Muscle of leg (tissue), 11 donors: ENCODE results near the gene POU2AF3. TPM values are rescaled to one million over a fixed set of nuclear protein-coding genes. Genes with fewer than 3 reads are reported as not detected.
"Not testable (repeated sequence)": the region's sequence is repeated elsewhere in the genome, so short reads cannot be mapped to it uniquely, and the experiment has no call there.

Experiments used
- DNase-seq: peaks from one replicate; pipeline ENCODE4 v3.0.0; 2013
- H3K27ac ChIP-seq: one replicate; pipeline ENCODE4 v1.5.1; 2013; ENCODE audit warnings: mild to moderate bottlenecking, low read length, control low read depth
- H3K27me3 ChIP-seq: one replicate; pipeline ENCODE4 v1.6.1; 2013; ENCODE audit warnings: low read length; ENCODE audit not compliant: control insufficient read depth, insufficient read depth
- H3K36me3 ChIP-seq: one replicate; pipeline ENCODE4 v1.6.1; 2013; ENCODE audit warnings: low read length; ENCODE audit not compliant: control insufficient read depth, insufficient read depth
- H3K4me1 ChIP-seq: one replicate; pipeline ENCODE4 v1.6.1; 2013; ENCODE audit warnings: low read length; ENCODE audit not compliant: control insufficient read depth, insufficient read depth
- H3K4me3 ChIP-seq: one replicate; pipeline ENCODE4 v1.5.1; 2013; ENCODE audit warnings: low read length, control low read depth
- H3K9me3 ChIP-seq: replicated peaks from 2 replicates; pipeline ENCODE4 v1.6.1; 2013; ENCODE audit warnings: low read depth, low read length; ENCODE audit not compliant: control insufficient read depth
- WGBS: methylation state at CpG from one replicate; pipeline ENCODE4 v1.1.5; 2013; ENCODE audit warnings: missing lambda C conversion rate; ENCODE audit not compliant: insufficient coverage; 5-methylcytosine and 5-hydroxymethylcytosine counted together
- polyA plus RNA-seq, 8 donors: library from polyadenylated mRNA; unstranded; fragments of 120-200 nt; gene quantifications; one replicate each; pipeline versions ENCODE4 v1.2.1 to v1.2.3, GENCODE V29; 2013; ENCODE audit warnings: inconsistent platforms in 1 of 8, low replicate concordance in 1 of 8; ENCODE audit not compliant: insufficient read length in 8 of 8, insufficient read depth in 1 of 8
- total RNA-seq: library from RNA; stranded (reverse); fragments of 120-200 nt; gene quantifications from one replicate; pipeline ENCODE4 v1.2.4, GENCODE V29; 2013

Gene POU2AF3
- total and polyA plus RNA-seq, 9 donors: 2.7 to 6.2 (median 4.6) TPM

GRCh38 chr11:111307472-111308108 is 9.2 kb downstream of the POU2AF3 start:
- Histone ChIP-seq H3K27me3 (no peaks in the 10 kb centered on the region), H3K4me1 (peaks cover 14% of the 10 kb centered on the region), H3K4me3 (no peak overlapping the region), H3K9me3 (no peaks in the 10 kb centered on the region), H3K27ac (peak overlapping the region; percentile 3), H3K36me3 (no peaks in the 10 kb centered on the region)
- no peak for DNase-seq
- WGBS: 75% methylated on average over 1 of the region's 3 CpGs

GRCh38 chr11:111308140-111308539 is 9.8 kb downstream of the POU2AF3 start:
- Histone ChIP-seq H3K36me3 (no peaks in the 10 kb centered on the region), H3K27ac (peak overlapping the region; percentile 3), H3K4me1 (peaks cover 13% of the 10 kb centered on the region), H3K4me3 (no peak overlapping the region), H3K9me3 (no peaks in the 10 kb centered on the region), H3K27me3 (no peaks in the 10 kb centered on the region)
- peak; percentile 79 for DNase-seq
- WGBS: 45% methylated on average over 2 of the region's 7 CpGs

GRCh38 chr11:111309215-111309915 is 11.0 kb downstream of the POU2AF3 start:
- Histone ChIP-seq H3K27ac (no peak overlapping the region), H3K36me3 (no peaks in the 10 kb centered on the region), H3K27me3 (no peaks in the 10 kb centered on the region), H3K4me3 (no peak overlapping the region), H3K9me3 (no peaks in the 10 kb centered on the region), H3K4me1 (peaks cover 8% of the 10 kb centered on the region)
- WGBS: 80% methylated on average over 2 of the region's 5 CpGs
- DNase-seq: no peak

GRCh38 chr11:111310088-111310487 is 11.7 kb downstream of the POU2AF3 start:
- Histone ChIP-seq H3K27me3 (no peaks in the 10 kb centered on the region), H3K4me1 (peaks cover 8% of the 10 kb centered on the region), H3K9me3 (no peaks in the 10 kb centered on the region), H3K36me3 (no peaks in the 10 kb centered on the region), H3K27ac (no peak overlapping the region), H3K4me3 (no peak overlapping the region)
- 96% methylated on average over 3 of the region's 3 CpGs for WGBS
- no peak for DNase-seq

- WGBS: 84% methylated on average over 4 of the region's 6 CpGs
- Histone ChIP-seq H3K27me3 (no peaks in the 10 kb centered on the region), H3K4me1 (peaks cover 8% of the 10 kb centered on the region), H3K4me3 (no peak overlapping the region), H3K9me3 (no peaks in the 10 kb centered on the region), H3K27ac (no peak overlapping the region), H3K36me3 (no peaks in the 10 kb centered on the region)
- no peak for DNase-seq
Observed at GRCh38 chr11:111310723-111311122, 12.4 kb downstream of the POU2AF3 start.

GRCh38 chr11:111312076-111312475 is 13.7 kb downstream of the POU2AF3 start:
- no peaks in the 10 kb centered on the region for H3K9me3 ChIP-seq
- peaks cover 8% of the 10 kb centered on the region for H3K4me1 ChIP-seq
- H3K27ac ChIP-seq: no peak overlapping the region
- WGBS: no CpG with 5 or more reads among the region's 1 CpG
- H3K27me3 ChIP-seq: no peaks in the 10 kb centered on the region
- no peak for DNase-seq
- H3K4me3 ChIP-seq: no peak overlapping the region
- no peaks in the 10 kb centered on the region for H3K36me3 ChIP-seq

- peaks cover 10% of the 10 kb centered on the region for H3K4me1 ChIP-seq
- no peaks in the 10 kb centered on the region for H3K9me3 ChIP-seq
- 60% methylated on average over 5 of the region's 6 CpGs for WGBS
- DNase-seq: no peak
- H3K36me3 ChIP-seq: no peaks in the 10 kb centered on the region
- no peaks in the 10 kb centered on the region for H3K27me3 ChIP-seq
- H3K4me3 ChIP-seq: no peak overlapping the region
- no peak overlapping the region for H3K27ac ChIP-seq
Observed at GRCh38 chr11:111319296-111319695, 20.9 kb downstream of the POU2AF3 start.

GRCh38 chr11:111320199-111320598 is 21.9 kb downstream of the POU2AF3 start:
- DNase-seq, H3K27ac ChIP-seq, H3K27me3 ChIP-seq, H3K4me3 ChIP-seq, H3K9me3 ChIP-seq, H3K36me3 ChIP-seq: not testable (repeated sequence)
- WGBS: 93% methylated on average over 2 of the region's 6 CpGs
- peaks cover 12% of the 10 kb centered on the region for H3K4me1 ChIP-seq

GRCh38 chr11:111320728-111321568 is 22.6 kb downstream of the POU2AF3 start:
- Histone ChIP-seq H3K4me1 (peaks cover 12% of the 10 kb centered on the region), H3K36me3 (no peaks in the 10 kb centered on the region), H3K4me3 (no peak overlapping the region), H3K27ac (no peak overlapping the region), H3K9me3 (no peaks in the 10 kb centered on the region), H3K27me3 (no peaks in the 10 kb centered on the region)
- no peak for DNase-seq
- 95% methylated on average over 3 of the region's 5 CpGs for WGBS

GRCh38 chr11:111322534-111322933 is 24.2 kb downstream of the POU2AF3 start:
- Histone ChIP-seq H3K27ac (no peak overlapping the region), H3K27me3 (no peaks in the 10 kb centered on the region), H3K36me3 (no peaks in the 10 kb centered on the region), H3K9me3 (no peaks in the 10 kb centered on the region), H3K4me1 (peaks cover 12% of the 10 kb centered on the region), H3K4me3 (no peak overlapping the region)
- no CpG with 5 or more reads among the region's 2 CpGs for WGBS
- DNase-seq: no peak
